GM19467 (cell line): ENCODE measurements around the gene MPHOSPH6.
"Not testable (repeated sequence)": the region's sequence is repeated elsewhere in the genome, so short reads cannot be mapped to it uniquely, and the experiment has no call there.

Experiments used
- ATAC-seq: cut with Tn5 transposase; IDR thresholded peaks from one replicate; pipeline ENCODE4 v1.9.1; 2021; ENCODE audit warnings: mild to moderate bottlenecking, moderate library complexity; ENCODE audit not compliant: unreplicated experiment

The MPHOSPH6 gene

DNA sequence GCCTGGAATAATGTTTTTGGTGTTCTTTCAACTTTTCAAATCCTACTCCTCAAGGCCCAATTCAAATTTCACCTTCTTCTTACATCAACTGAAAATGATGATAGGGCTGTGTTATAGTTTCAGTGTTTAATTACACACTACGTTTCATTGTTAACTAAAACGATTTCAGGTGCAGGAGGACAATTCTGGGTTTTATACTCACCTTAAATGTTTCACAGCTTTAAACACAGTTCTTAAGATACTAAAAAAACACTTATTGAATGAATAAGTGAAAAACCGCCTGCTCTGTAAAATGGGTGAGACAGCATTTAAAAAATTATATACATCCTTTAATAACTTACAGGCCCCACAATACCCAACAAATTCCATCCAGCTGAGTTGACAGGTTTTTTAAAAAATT is 6.2 kb upstream of the MPHOSPH6 start:
- ATAC-seq = no peak

- no peak for ATAC-seq
These were observed 5.6 kb upstream of the MPHOSPH6 start for GRCh38 chr16:82175627-82176026.

DNA sequence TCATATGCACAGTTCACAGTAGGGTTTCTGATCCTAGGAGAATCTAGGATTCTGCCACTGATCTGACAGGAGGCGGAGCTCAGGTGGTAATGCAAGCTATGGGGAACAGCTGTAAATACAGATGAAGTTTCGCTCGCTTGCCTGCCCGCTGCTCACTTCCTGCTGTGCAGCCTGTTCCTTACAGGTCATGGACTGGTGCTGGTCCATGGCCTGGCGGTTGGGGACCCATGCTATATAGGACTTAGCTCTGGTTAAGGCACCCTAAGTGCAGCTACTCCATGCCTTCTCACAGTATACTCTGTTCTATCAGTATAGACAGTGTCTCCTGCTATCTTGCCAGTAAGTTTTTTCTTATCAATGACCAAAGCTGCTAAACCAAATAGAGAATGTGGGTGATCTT is 2.4 kb downstream of the MPHOSPH6 start:
- no peak for ATAC-seq

DNA sequence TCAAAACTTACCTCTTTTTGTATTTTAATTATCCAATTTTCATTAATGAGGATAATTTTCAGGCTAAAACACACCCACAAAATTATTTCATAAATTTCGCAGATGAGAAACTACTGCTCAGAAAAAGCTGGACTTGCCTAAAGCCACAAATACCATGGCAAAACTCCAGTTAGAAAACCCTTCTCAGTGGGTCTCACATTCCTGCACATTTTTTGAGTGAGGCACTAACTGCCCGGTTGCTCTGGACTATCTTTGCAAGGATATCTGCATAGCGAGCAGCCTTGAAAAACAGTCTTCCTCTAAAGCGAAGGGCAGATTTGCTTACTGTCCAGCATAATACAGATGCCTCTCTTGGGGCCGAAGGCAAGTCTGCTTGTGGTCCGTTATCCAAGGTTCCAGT is 9.8 kb downstream of the MPHOSPH6 start:
- ATAC-seq = no peak

GRCh38 chr16:82157836-82158235 is 12.2 kb downstream of the MPHOSPH6 start:
- ATAC-seq = no peak

GRCh38 chr16:82157534-82157812 is 12.6 kb downstream of the MPHOSPH6 start:
- no peak for ATAC-seq

DNA sequence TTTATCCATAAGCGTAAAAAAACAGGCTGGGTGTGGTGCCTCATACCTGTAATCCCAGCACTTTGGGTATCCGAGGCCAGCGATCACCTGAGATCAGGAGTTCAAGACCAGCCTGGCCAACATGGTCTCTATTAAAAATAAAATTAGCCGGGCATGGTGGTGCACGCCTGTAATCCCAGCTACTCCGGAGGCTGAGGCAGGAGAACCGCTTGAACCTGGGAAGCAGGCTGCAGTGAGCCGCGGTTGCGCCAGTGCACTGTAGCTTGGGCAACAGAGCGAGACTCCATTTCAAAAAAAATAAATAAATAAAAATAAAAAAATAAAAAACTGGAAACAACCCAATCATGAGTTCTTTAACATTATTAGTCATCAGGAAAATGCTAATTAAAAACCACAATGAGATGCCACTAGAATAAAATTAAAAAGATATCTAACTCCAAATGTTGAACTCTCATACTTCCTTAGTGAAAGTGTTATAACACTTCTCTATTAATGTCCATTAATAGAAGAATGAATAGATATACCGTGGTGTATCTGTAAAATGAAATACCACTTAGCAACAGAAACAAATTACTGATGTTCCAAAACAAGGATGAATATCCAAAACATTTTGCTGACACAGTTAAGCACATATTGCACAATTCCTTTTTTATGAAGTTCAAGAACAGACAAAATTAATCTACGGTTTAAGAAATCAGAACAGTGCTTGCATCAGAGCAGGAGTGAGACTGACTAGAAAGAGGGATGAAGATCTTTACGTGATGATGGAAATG is 13.1 kb downstream of the MPHOSPH6 start:
- ATAC-seq = no peak

- no peak for ATAC-seq
These were observed 17.3 kb downstream of the MPHOSPH6 start for GRCh38 chr16:82152641-82153112.

DNA sequence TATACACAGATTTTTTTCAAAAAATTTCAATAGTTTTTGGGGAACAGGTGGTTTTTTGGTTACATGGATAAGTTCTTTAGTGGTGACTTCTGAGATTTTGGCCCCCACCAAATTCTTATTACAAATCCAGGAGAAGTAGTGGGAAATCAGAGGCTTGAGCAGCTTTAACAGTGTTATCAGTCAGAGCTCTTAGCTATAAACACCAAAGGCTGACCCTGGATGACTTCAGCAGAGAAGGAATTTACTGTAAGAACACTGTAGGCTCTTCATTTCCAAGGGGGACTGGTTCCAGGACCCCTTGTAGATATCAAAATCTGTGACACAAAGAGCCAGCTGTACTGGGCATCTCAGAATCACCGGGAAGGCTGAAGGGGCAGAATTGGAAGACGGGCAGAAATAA is 17.8 kb downstream of the MPHOSPH6 start:
- ATAC-seq = no peak

- no peak for ATAC-seq
These were observed 19.5 kb downstream of the MPHOSPH6 start for GRCh38 chr16:82150549-82150948.

GRCh38 chr16:82149536-82149935 is 20.5 kb downstream of the MPHOSPH6 start:
- ATAC-seq = no peak

DNA sequence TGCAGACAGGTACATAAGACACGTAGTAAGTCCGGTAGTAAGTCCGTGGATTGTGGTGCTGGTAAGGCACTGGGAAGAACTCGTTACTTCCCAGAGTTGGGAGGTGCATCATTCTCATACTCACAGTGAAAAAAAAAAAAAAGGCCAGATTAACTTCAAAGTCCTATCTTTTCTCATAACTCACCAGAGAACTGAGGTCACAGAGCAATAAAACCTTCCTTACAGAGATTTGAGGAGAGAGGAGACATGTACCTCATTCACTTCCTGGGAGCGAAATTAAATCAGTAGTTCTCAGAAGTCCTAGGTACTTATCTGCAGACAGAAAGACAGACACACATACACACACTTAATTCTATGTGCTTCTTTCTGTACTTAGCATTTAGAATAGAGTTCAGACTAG is 22.5 kb downstream of the MPHOSPH6 start:
- ATAC-seq = no peak

- no peak for ATAC-seq
These were observed 23.1 kb downstream of the MPHOSPH6 start for GRCh38 chr16:82146957-82147356.

DNA sequence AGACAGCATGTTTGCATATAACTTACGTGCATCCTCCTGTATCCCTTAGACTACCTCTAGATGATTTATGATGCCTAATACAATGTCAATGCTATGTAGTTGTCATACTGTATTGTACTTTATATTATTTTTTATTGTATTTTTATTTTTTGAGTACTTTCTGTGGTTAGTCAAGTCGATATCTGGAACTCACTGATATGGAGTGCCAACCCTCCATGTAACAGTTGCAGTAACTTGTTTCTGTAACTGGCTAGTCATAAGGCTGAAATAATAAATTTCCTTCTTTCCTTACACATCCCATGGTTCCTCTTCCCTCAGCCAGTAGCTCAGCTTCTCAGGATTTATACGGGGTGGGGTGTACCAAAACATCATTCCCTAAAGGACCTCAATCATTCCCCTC is 23.5 kb downstream of the MPHOSPH6 start:
- ATAC-seq = no peak

- ATAC-seq = not testable (repeated sequence)
These were observed 30.8 kb downstream of the MPHOSPH6 start for GRCh38 chr16:82139286-82139571.

DNA sequence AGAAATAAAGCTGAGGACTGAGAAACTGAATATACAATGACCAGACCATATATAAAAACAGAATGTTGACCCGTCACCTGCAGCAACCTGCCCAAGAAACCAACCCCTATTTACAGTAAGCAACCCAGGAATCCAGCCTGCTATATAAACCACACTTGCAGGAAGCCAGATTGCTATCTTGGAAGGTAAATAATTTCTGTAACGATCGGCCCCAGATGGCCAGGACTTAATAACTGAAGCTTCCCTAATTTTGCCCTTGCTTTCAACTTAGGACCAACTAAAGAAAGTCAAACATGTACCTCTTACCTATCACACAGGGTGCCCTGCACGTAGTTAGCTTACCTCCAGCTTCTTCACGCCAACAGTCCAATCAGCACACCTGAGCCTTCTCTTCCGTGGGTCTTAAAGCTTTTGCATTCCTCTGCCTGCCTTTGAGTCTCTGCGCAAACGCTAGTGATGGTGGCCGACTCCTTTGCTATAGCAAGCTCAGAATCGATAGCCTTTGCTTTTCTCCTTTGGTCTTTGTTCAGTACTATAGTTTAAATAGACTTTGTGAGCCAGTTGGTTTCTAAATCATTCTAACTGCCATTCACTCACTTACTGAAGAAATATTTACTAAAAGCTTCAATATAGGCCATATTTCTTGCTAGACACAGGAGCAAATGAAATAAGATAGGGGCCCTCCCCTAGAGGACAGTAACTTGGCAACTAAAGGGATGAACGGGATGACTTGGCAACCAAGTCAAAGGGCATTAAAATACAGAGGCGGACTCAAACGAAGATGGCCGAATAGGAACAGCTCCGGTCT is 31.3 kb downstream of the MPHOSPH6 start:
- ATAC-seq = no peak

DNA sequence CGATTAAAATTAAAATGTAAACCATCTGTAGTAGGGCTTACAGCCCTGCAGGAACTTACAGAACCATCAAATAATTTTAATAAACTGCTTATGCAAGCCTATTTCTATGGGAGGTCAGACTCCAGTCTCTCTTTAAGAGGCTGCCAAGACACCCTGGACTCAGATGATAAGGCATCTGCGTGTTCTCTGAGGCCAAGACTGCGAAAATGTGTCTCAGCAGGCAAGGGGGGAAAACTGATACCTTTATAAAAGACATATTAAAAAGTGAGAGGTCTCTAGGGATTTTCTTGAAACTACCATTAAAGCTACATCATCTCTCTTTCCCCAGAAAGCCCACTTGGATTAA is 32.2 kb downstream of the MPHOSPH6 start:
- ATAC-seq = no peak

- ATAC-seq = no peak
These were observed 32.8 kb downstream of the MPHOSPH6 start for GRCh38 chr16:82136956-82137821.

DNA sequence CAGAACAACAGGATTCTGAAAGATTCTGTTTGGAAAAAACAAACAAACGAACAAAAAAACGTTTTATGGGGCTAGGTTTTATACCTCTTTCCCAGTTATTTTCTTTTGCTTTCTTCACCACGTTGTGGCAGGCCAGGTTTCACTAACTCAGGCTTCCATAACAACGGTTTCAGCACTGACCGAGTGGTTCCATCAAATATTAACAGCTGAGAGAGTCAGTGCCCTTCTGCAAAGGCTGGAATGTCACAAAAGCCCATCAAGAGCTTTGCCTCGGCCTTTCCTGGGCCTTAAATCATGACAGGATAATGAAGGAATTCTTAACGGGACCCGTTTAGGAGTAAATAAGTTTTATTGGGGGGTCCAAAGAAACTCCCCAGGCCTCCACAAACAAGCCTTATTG is 34.2 kb downstream of the MPHOSPH6 start:
- no peak for ATAC-seq

GRCh38 chr16:82134846-82135245 is 35.2 kb downstream of the MPHOSPH6 start:
- ATAC-seq = no peak

GRCh38 chr16:82133798-82134197 is 36.2 kb downstream of the MPHOSPH6 start:
- ATAC-seq = no peak

DNA sequence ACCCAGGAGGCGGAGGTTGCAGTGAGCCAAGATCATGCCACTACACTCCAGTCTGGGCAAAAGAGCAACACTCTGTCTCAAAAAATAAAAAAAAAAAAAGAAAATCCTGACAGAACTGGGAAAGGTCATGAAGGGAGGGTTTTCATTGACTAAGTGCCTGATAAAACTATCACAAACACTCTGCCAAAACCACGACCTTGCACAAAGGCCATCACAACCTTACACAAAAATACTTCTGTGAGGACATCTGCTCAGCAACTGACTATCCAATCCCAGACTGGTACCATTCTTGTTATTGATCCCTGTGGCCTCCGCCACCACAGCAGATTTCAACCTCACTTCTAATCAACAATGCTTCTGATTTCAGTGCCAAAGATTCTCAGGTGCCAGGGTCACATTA is 40.1 kb downstream of the MPHOSPH6 start:
- no peak for ATAC-seq
